GM23338 (cell line): Measurements from ENCODE around the gene WDR75. TPM values are rescaled to one million over a fixed set of nuclear protein-coding genes. Genes with fewer than 3 reads are reported as not detected.

Experiments used
- ATAC-seq: fragments of 200-7000 bp; cut with Tn5 transposase; 3 replicates; pipeline ENCODE4 v1.9.1; 2020
- DNase-seq: peaks from one replicate; pipeline ENCODE4 v3.0.0-alpha.2; 2015; ENCODE audit warnings: low spot score
- H2AFZ ChIP-seq: fragments of 200-600 bp; sonication (generic); 2 replicates; pipeline ENCODE4 v1.8.0; 2016; ENCODE audit warnings: antibody characterized with exemption, mild to moderate bottlenecking, moderate library complexity
- H3F3A ChIP-seq: fragments of 200-600 bp; sonication (generic); replicated peaks from 2 replicates; pipeline ENCODE4 v1.8.0; 2017; ENCODE audit warnings: antibody characterized with exemption, mixed run types, low read depth
- H3K27ac ChIP-seq: fragments of 200-600 bp; sonication (generic); 2 replicates; pipeline ENCODE4 v1.6.1; 2016; ENCODE audit warnings: low read depth
- H3K27me3 ChIP-seq: fragments of 200-600 bp; sonication (generic); 2 replicates; pipeline ENCODE4 v1.8.0; 2016; ENCODE audit warnings: mild to moderate bottlenecking, mixed run types, moderate library complexity; ENCODE audit not compliant: insufficient read depth
- H3K36me3 ChIP-seq: fragments of 200-600 bp; sonication (generic); 2 replicates; pipeline ENCODE4 v1.8.0; 2016; ENCODE audit warnings: mild to moderate bottlenecking; ENCODE audit not compliant: insufficient read depth
- H3K4me1 ChIP-seq: fragments of 200-600 bp; sonication (generic); 2 replicates; pipeline ENCODE4 v1.8.0; 2016; ENCODE audit warnings: mild to moderate bottlenecking, moderate library complexity; ENCODE audit not compliant: insufficient read depth
- H3K4me2 ChIP-seq: fragments of 200-600 bp; sonication (generic); 2 replicates; pipeline ENCODE4 v1.7.1; 2017; ENCODE audit warnings: mixed run types
- H3K4me3 ChIP-seq: fragments of 200-600 bp; sonication (generic); 2 replicates; pipeline ENCODE4 v1.6.1; 2016; ENCODE audit warnings: mixed run types
- H3K79me2 ChIP-seq: fragments of 200-600 bp; sonication (generic); replicated peaks from 2 replicates; pipeline ENCODE4 v1.8.0; 2017; ENCODE audit warnings: mild to moderate bottlenecking; ENCODE audit not compliant: insufficient read depth
- H3K9me2 ChIP-seq: fragments of 200-600 bp; sonication (generic); 2 replicates; pipeline ENCODE4 v1.8.0; 2017; ENCODE audit not compliant: insufficient read depth
- H4K20me1 ChIP-seq: fragments of 200-600 bp; sonication (generic); replicated peaks from 2 replicates; pipeline ENCODE4 v1.8.0; 2017; ENCODE audit warnings: mild to moderate bottlenecking; ENCODE audit not compliant: insufficient read depth
- H3K27ac Mint-ChIP-seq: 2 replicates; pipeline ENCODE4 v1.8.0; 2020; ENCODE audit warnings: inconsistent platforms, mild to moderate bottlenecking, moderate library complexity, mixed read lengths
- H3K27me3 Mint-ChIP-seq: 3 replicates; pipeline ENCODE4 v1.8.0; 2022; ENCODE audit warnings: low read depth, mild to moderate bottlenecking, moderate library complexity, mixed read lengths, inconsistent platforms; ENCODE audit not compliant: insufficient read depth, poor library complexity
- H3K36me3 Mint-ChIP-seq: 3 replicates; pipeline ENCODE4 v1.8.0; 2021; ENCODE audit warnings: low read depth, mild to moderate bottlenecking, inconsistent platforms, moderate library complexity, mixed read lengths
- H3K4me1 Mint-ChIP-seq: 3 replicates; pipeline ENCODE4 v1.8.0; 2020; ENCODE audit warnings: mild to moderate bottlenecking, inconsistent platforms, mixed read lengths
- H3K4me3 Mint-ChIP-seq: 3 replicates; pipeline ENCODE4 v1.8.0; 2021; ENCODE audit warnings: moderate library complexity, mild to moderate bottlenecking, inconsistent platforms, mixed read lengths
- H3K9me3 Mint-ChIP-seq: 3 replicates; pipeline ENCODE4 v1.8.0; 2020; ENCODE audit warnings: moderate library complexity, mild to moderate bottlenecking, inconsistent platforms, mixed read lengths
- CREB1 ChIP-seq: fragments of 250-450 bp; sonication (Bioruptor Pico); IDR thresholded peaks from 2 replicates; pipeline ENCODE4 v1.5.0; 2020; ENCODE audit warnings: low read depth, mild to moderate bottlenecking, moderate library complexity
- EZH2phosphoT487 ChIP-seq: fragments of 200-600 bp; sonication (generic); IDR thresholded peaks from one replicate; pipeline ENCODE4 v1.8.1; 2018; ENCODE audit warnings: antibody characterized with exemption; ENCODE audit not compliant: unreplicated experiment
- NANOG ChIP-seq: IDR thresholded peaks from 2 replicates; pipeline ENCODE4 v1.6.1; 2016; ENCODE audit warnings: antibody characterized with exemption, borderline replicate concordance
- POLR2AphosphoS5 ChIP-seq: IDR thresholded peaks from 2 replicates; pipeline ENCODE4 v1.6.1; 2016; ENCODE audit warnings: antibody characterized with exemption, low read depth
- STAT1 ChIP-seq: IDR thresholded peaks from one replicate; pipeline ENCODE4 v1.6.1; 2016; ENCODE audit warnings: antibody characterized with exemption; ENCODE audit not compliant: unreplicated experiment
- ZNF114 ChIP-seq: fragments of 250-450 bp; sonication (Bioruptor Pico); IDR thresholded peaks from 2 replicates; pipeline ENCODE4 v1.5.0; 2020; ENCODE audit warnings: mild to moderate bottlenecking, moderate library complexity
- ZNF331 ChIP-seq: fragments of 250-450 bp; sonication (Bioruptor Pico); IDR thresholded peaks from 2 replicates; pipeline ENCODE4 v1.5.0; 2020; ENCODE audit warnings: low read depth, mild to moderate bottlenecking, moderate library complexity
- polyA plus RNA-seq: library from polyadenylated mRNA; unstranded; fragments of >200 nt; fragmentation: Nextera tagmentation; extraction: Ambion mirVana; gene quantifications from 2 replicates; pipeline ENCODE4 v1.2.1, GENCODE V29; 2016
- total RNA-seq: library from RNA; depleted of rRNA; stranded (reverse); fragments of >200 nt; shearing (Covaris generic); gene quantifications from 2 replicates; pipeline ENCODE4 v1.2.3, GENCODE V29; 2014
- TF ChIP-seq, protein P1 (sequence below): IDR thresholded peaks from 2 replicates; pipeline ENCODE4 v1.6.1; 2016; ENCODE audit warnings: antibody characterized with exemption
- TF ChIP-seq, protein P2 (sequence below), 2 experiments: fragments of 200-600 bp in 1 of 2; sonication (generic) in 1 of 2; conservative IDR thresholded peaks; 2 replicates each; pipeline versions ENCODE4 v1.5.1 to v1.6.1; 2016 to 2017; ENCODE audit warnings: antibody characterized with exemption in 2 of 2, low read depth in 2 of 2, mild to moderate bottlenecking in 2 of 2, moderate library complexity in 1 of 2
- TF ChIP-seq, protein P3 (sequence below): IDR thresholded peaks from one replicate; pipeline ENCODE4 v1.6.1; 2018; ENCODE audit warnings: antibody characterized with exemption; ENCODE audit not compliant: unreplicated experiment
- TF ChIP-seq, protein P4 (sequence below): fragments of 250-450 bp; sonication (Bioruptor Pico); IDR thresholded peaks from 2 replicates; pipeline ENCODE4 v1.5.0; 2020; ENCODE audit warnings: mild to moderate bottlenecking, moderate library complexity

WDR75 gene
- total and polyA plus RNA-seq, 2 experiments from 2014 or later: 57.2 to 80.9 TPM

DNA sequence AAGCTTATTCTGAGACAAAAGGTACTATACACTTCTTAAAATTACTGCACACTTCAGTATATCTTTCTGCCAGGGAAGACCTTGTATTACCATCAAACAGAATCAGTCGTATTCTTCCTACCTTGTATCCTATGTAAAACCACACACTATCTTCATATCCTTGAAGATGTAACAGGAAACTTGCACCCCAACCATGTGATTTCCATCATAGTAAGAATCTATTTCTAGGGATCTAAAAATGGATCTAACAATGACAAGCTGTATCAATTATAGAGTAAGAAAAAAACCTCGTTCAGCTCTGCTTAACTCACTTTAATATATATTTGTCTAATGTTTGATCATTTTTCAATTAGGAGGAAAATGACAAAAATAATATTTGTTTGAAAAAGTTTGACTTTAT is 60.2 kb downstream of the WDR75 start:
- H3K27ac Mint-ChIP-seq: no peak overlapping the region
- H3K27me3 Mint-ChIP-seq: no peaks in the 10 kb centered on the region
- no peaks in the 10 kb centered on the region for H3K4me1 Mint-ChIP-seq
- Histone ChIP-seq H2AFZ (no peak overlapping the region), H3K79me2 (no peaks in the 10 kb centered on the region), H3K4me1 (no peaks in the 10 kb centered on the region), H3K27ac (no peak overlapping the region), H3K4me3 (no peak overlapping the region), H3K36me3 (no peaks in the 10 kb centered on the region), H3K27me3 (no peaks in the 10 kb centered on the region), H3K9me2 (no peaks in the 10 kb centered on the region), H3K4me2 (no peak overlapping the region), H3F3A (no peaks in the 10 kb centered on the region), H4K20me1 (no peaks in the 10 kb centered on the region)
- no peak for DNase-seq
- ATAC-seq: no peak
- no peak overlapping the region for H3K4me3 Mint-ChIP-seq
- H3K36me3 Mint-ChIP-seq: no peaks in the 10 kb centered on the region
- H3K9me3 Mint-ChIP-seq: no peaks in the 10 kb centered on the region
- TF ChIP-seq, protein P1, sequence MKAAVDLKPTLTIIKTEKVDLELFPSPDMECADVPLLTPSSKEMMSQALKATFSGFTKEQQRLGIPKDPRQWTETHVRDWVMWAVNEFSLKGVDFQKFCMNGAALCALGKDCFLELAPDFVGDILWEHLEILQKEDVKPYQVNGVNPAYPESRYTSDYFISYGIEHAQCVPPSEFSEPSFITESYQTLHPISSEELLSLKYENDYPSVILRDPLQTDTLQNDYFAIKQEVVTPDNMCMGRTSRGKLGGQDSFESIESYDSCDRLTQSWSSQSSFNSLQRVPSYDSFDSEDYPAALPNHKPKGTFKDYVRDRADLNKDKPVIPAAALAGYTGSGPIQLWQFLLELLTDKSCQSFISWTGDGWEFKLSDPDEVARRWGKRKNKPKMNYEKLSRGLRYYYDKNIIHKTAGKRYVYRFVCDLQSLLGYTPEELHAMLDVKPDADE: no peak
- no peak for TF ChIP-seq ZNF331
- TF ChIP-seq CREB1 (CRISPR knock-in tag): no peak
- TF ChIP-seq, protein P2, sequence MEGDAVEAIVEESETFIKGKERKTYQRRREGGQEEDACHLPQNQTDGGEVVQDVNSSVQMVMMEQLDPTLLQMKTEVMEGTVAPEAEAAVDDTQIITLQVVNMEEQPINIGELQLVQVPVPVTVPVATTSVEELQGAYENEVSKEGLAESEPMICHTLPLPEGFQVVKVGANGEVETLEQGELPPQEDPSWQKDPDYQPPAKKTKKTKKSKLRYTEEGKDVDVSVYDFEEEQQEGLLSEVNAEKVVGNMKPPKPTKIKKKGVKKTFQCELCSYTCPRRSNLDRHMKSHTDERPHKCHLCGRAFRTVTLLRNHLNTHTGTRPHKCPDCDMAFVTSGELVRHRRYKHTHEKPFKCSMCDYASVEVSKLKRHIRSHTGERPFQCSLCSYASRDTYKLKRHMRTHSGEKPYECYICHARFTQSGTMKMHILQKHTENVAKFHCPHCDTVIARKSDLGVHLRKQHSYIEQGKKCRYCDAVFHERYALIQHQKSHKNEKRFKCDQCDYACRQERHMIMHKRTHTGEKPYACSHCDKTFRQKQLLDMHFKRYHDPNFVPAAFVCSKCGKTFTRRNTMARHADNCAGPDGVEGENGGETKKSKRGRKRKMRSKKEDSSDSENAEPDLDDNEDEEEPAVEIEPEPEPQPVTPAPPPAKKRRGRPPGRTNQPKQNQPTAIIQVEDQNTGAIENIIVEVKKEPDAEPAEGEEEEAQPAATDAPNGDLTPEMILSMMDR (conservative IDR thresholded peaks at IDR 0.05; ENCODE audit: low read depth in 2 of 2): no peak
- TF ChIP-seq EZH2phosphoT487: no peak
- no peak for TF ChIP-seq NANOG
- no peak for TF ChIP-seq ZNF114 (CRISPR knock-in tag)
- no peak for TF ChIP-seq STAT1
- no peak for TF ChIP-seq POLR2AphosphoS5
- TF ChIP-seq, protein P3, sequence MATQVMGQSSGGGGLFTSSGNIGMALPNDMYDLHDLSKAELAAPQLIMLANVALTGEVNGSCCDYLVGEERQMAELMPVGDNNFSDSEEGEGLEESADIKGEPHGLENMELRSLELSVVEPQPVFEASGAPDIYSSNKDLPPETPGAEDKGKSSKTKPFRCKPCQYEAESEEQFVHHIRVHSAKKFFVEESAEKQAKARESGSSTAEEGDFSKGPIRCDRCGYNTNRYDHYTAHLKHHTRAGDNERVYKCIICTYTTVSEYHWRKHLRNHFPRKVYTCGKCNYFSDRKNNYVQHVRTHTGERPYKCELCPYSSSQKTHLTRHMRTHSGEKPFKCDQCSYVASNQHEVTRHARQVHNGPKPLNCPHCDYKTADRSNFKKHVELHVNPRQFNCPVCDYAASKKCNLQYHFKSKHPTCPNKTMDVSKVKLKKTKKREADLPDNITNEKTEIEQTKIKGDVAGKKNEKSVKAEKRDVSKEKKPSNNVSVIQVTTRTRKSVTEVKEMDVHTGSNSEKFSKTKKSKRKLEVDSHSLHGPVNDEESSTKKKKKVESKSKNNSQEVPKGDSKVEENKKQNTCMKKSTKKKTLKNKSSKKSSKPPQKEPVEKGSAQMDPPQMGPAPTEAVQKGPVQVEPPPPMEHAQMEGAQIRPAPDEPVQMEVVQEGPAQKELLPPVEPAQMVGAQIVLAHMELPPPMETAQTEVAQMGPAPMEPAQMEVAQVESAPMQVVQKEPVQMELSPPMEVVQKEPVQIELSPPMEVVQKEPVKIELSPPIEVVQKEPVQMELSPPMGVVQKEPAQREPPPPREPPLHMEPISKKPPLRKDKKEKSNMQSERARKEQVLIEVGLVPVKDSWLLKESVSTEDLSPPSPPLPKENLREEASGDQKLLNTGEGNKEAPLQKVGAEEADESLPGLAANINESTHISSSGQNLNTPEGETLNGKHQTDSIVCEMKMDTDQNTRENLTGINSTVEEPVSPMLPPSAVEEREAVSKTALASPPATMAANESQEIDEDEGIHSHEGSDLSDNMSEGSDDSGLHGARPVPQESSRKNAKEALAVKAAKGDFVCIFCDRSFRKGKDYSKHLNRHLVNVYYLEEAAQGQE: no peak
- TF ChIP-seq, protein P4, sequence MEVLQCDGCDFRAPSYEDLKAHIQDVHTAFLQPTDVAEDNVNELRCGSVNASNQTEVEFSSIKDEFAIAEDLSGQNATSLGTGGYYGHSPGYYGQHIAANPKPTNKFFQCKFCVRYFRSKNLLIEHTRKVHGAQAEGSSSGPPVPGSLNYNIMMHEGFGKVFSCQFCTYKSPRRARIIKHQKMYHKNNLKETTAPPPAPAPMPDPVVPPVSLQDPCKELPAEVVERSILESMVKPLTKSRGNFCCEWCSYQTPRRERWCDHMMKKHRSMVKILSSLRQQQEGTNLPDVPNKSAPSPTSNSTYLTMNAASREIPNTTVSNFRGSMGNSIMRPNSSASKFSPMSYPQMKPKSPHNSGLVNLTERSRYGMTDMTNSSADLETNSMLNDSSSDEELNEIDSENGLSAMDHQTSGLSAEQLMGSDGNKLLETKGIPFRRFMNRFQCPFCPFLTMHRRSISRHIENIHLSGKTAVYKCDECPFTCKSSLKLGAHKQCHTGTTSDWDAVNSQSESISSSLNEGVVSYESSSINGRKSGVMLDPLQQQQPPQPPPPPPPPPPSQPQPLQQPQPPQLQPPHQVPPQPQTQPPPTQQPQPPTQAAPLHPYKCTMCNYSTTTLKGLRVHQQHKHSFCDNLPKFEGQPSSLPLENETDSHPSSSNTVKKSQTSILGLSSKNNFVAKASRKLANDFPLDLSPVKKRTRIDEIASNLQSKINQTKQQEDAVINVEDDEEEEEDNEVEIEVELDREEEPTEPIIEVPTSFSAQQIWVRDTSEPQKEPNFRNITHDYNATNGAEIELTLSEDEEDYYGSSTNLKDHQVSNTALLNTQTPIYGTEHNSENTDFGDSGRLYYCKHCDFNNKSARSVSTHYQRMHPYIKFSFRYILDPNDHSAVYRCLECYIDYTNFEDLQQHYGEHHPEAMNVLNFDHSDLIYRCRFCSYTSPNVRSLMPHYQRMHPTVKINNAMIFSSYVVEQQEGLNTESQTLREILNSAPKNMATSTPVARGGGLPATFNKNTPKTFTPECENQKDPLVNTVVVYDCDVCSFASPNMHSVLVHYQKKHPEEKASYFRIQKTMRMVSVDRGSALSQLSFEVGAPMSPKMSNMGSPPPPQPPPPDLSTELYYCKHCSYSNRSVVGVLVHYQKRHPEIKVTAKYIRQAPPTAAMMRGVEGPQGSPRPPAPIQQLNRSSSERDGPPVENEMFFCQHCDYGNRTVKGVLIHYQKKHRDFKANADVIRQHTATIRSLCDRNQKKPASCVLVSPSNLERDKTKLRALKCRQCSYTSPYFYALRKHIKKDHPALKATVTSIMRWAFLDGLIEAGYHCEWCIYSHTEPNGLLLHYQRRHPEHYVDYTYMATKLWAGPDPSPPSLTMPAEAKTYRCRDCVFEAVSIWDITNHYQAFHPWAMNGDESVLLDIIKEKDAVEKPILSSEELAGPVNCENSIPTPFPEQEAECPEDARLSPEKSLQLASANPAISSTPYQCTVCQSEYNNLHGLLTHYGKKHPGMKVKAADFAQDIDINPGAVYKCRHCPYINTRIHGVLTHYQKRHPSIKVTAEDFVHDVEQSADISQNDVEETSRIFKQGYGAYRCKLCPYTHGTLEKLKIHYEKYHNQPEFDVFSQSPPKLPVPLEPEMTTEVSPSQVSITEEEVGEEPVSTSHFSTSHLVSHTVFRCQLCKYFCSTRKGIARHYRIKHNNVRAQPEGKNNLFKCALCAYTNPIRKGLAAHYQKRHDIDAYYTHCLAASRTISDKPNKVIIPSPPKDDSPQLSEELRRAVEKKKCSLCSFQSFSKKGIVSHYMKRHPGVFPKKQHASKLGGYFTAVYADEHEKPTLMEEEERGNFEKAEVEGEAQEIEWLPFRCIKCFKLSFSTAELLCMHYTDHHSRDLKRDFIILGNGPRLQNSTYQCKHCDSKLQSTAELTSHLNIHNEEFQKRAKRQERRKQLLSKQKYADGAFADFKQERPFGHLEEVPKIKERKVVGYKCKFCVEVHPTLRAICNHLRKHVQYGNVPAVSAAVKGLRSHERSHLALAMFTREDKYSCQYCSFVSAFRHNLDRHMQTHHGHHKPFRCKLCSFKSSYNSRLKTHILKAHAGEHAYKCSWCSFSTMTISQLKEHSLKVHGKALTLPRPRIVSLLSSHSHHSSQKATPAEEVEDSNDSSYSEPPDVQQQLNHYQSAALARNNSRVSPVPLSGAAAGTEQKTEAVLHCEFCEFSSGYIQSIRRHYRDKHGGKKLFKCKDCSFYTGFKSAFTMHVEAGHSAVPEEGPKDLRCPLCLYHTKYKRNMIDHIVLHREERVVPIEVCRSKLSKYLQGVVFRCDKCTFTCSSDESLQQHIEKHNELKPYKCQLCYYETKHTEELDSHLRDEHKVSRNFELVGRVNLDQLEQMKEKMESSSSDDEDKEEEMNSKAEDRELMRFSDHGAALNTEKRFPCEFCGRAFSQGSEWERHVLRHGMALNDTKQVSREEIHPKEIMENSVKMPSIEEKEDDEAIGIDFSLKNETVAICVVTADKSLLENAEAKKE (CRISPR knock-in tag): no peak
